HepG2 (cell line): ENCODE results near the gene TCL1A. TPM values are rescaled to one million over a fixed set of nuclear protein-coding genes. Genes with fewer than 3 reads are reported as not detected.

Experiments
- ATAC-seq: fragments of 200-7000 bp; cut with Tn5 transposase; 3 replicates; pipeline ENCODE4 v1.9.1; 2020; ENCODE audit warnings: mild to moderate bottlenecking, moderate library complexity
- BruUV-seq: library from RNA; stranded (reverse); fragments of 400-500 nt; replicated peaks from 2 replicates; lab custom pipeline; 2021; lab: Mats Ljungman, UMichigan
- CTCF ChIA-PET: fragments of 300-600 bp; formaldehyde crosslinking; extraction: SDS; loops from one replicate; lab custom pipeline; 2021; ENCODE audit warnings: low total read pairs, inconsistent platforms, low intra/inter-chr PET ratio; lab: Yijun Ruan, JAX
- POLR2A ChIA-PET: fragments of 350-600 bp; sonication (Branson Sonifier 250); formaldehyde crosslinking; loops from one replicate; lab custom pipeline; 2020; ENCODE audit warnings: antibody characterized with exemption, inconsistent platforms; lab: Yijun Ruan, JAX
- DNase-seq: peaks from one replicate; pipeline ENCODE4 v3.0.0-alpha.2; 2015; ENCODE audit warnings: low spot score
- FAIRE-seq: peaks from 3 replicates; lab custom pipeline; 2011; peaks lifted over from hg19 to GRCh38; lab: Jason Lieb, UNC
- H2AFZ ChIP-seq: one replicate; pipeline ENCODE4 v1.6.1; 2011; ENCODE audit warnings: low read length, inconsistent platforms
- H3K27ac ChIP-seq: fragments of 300-600 bp; 3 replicates; pipeline ENCODE4 v1.8.0; 2011; ENCODE audit warnings: mixed run types, mild to moderate bottlenecking, mixed read lengths, low read length, inconsistent platforms; ENCODE audit not compliant: insufficient read depth; ENCODE audit errors: extremely low read length
- H3K27me3 ChIP-seq, 2 experiments: fragments of 200-600 bp in 1 of 2; 2 replicates in 1 of 2; 3 replicates in 1 of 2; pipeline versions ENCODE4 v1.6.0 to v1.8.0; 2011; ENCODE audit warnings: low read length in 2 of 2, mild to moderate bottlenecking in 2 of 2, moderate library complexity in 2 of 2, inconsistent platforms in 1 of 2; ENCODE audit not compliant: insufficient read depth in 2 of 2, control insufficient read depth in 1 of 2
- H3K36me3 ChIP-seq, 2 experiments: fragments of 200-600 bp in 1 of 2; replicated peaks in 1 of 2; 2 replicates in 1 of 2; 3 replicates in 1 of 2; pipeline versions ENCODE4 v1.5.1 to v1.8.0; 2011; ENCODE audit warnings: low read length in 2 of 2, inconsistent platforms in 1 of 2; ENCODE audit not compliant: insufficient read depth in 2 of 2, control insufficient read depth in 1 of 2
- H3K4me1 ChIP-seq: 2 replicates; pipeline ENCODE4 v1.5.1; 2012; ENCODE audit warnings: low read length, inconsistent platforms; ENCODE audit not compliant: insufficient read depth
- H3K4me2 ChIP-seq: 2 replicates; pipeline ENCODE4 v1.6.0; 2011; ENCODE audit warnings: low read depth, low read length, inconsistent platforms
- H3K4me3 ChIP-seq, 3 experiments: fragments of 200-600 bp in 1 of 3; sonication (generic), shearing (Covaris generic) in 1 of 3; replicated peaks in 1 of 3; 2 replicates each; pipeline ENCODE4 v1.5.1; 2011 to 2016; ENCODE audit warnings: low read length in 3 of 3, inconsistent platforms in 2 of 3, low read depth in 2 of 3, mild to moderate bottlenecking in 2 of 3, control low read depth in 1 of 3, mixed read lengths in 1 of 3; ENCODE audit not compliant: insufficient read depth in 1 of 3
- H3K79me2 ChIP-seq: one replicate; pipeline ENCODE4 v1.6.1; 2011; ENCODE audit warnings: low read length, inconsistent platforms; ENCODE audit not compliant: insufficient read depth
- H3K9ac ChIP-seq: 2 replicates; pipeline ENCODE4 v1.6.0; 2011; ENCODE audit warnings: mild to moderate bottlenecking, low read depth, low read length, inconsistent platforms; ENCODE audit not compliant: insufficient read depth
- H3K9me3 ChIP-seq: 2 replicates; pipeline ENCODE4 v1.5.1; 2012; ENCODE audit warnings: mild to moderate bottlenecking, low read length
- H4K20me1 ChIP-seq: 2 replicates; pipeline ENCODE4 v1.6.0; 2011; ENCODE audit warnings: inconsistent platforms, mild to moderate bottlenecking, low read length, moderate library complexity; ENCODE audit not compliant: insufficient read depth
- GTF3A ChIP-seq: sonication (generic); formaldehyde crosslinking; conservative IDR thresholded peaks from 2 replicates; pipeline ENCODE4 v1.4.0; 2020; ENCODE audit warnings: mild to moderate bottlenecking, missing genetic modification reagents
- HIVEP1 ChIP-seq: sonication (generic); formaldehyde crosslinking; IDR thresholded peaks from 2 replicates; pipeline ENCODE4 v1.4.0; 2020; ENCODE audit warnings: mild to moderate bottlenecking, missing genetic modification reagents
- KAT7 ChIP-seq: IDR thresholded peaks from 2 replicates; pipeline ENCODE4 v1.6.1; 2018; ENCODE audit warnings: borderline replicate concordance, missing compliant biosample characterization
- KDM5B ChIP-seq: sonication (generic); formaldehyde crosslinking; IDR thresholded peaks from 2 replicates; pipeline ENCODE4 v1.4.0; 2020; ENCODE audit warnings: missing genetic modification reagents, mild to moderate bottlenecking, borderline replicate concordance
- SIN3B ChIP-seq: fragments of 150-350 bp; IDR thresholded peaks from 2 replicates; pipeline ENCODE4 v1.6.1; 2014; ENCODE audit warnings: low read length
- SNAPC5 ChIP-seq: sonication (generic); formaldehyde crosslinking; IDR thresholded peaks from 2 replicates; pipeline ENCODE4 v1.8.1; 2023; ENCODE audit warnings: mild to moderate bottlenecking, missing genetic modification reagents, borderline replicate concordance
- SUZ12 ChIP-seq: fragments of 150-350 bp; IDR thresholded peaks from 2 replicates; pipeline ENCODE4 v1.6.1; 2014; ENCODE audit warnings: low read depth, low read length
- ZNF446 ChIP-seq: sonication (generic); formaldehyde crosslinking; IDR thresholded peaks from 2 replicates; pipeline ENCODE4 v1.5.0; 2020; ENCODE audit warnings: mild to moderate bottlenecking, missing genetic modification reagents
- ZNF550 ChIP-seq: sonication (generic); formaldehyde crosslinking; IDR thresholded peaks from 2 replicates; pipeline ENCODE4 v1.4.0; 2020; ENCODE audit warnings: mild to moderate bottlenecking, missing genetic modification reagents, borderline replicate concordance
- WGBS: methylation state at CpG from one replicate; pipeline ENCODE4 v1.1.6; 2017; ENCODE audit warnings: low lambda C conversion rate; 5-methylcytosine and 5-hydroxymethylcytosine counted together
- in situ Hi-C: cut with HindIII; loops from 2 replicates; pipeline ENCODE4 v1.10.0; 2017; ENCODE audit warnings: low pct_unique_long_range_greater_than_20kb; ENCODE audit not compliant: extremely low pct_ligation_motif_present
- intact Hi-C: fragments of 100-400 bp; cut with micrococcal nuclease; formaldehyde crosslinking; loops from one replicate; pipeline ENCODE4 v1.10.0; 2022; ENCODE audit not compliant: unreplicated experiment
- polyA plus RNA-seq, 8 experiments: library from polyadenylated mRNA; depleted of rRNA in 3 of 8; stranded (reverse) in 7 of 8; unstranded in 1 of 8; fragments of >200 nt; fragmentation: Illumina TruSeq in 4 of 8; extraction: Trizol in 4 of 8; gene quantifications; 2 replicates each; pipeline versions ENCODE4 v1.2.1 to v1.2.3, GENCODE V29; 2011 to 2016; ENCODE audit warnings: low read depth in 4 of 8, missing spikeins in 1 of 8, mixed read lengths in 1 of 8; ENCODE audit not compliant: insufficient read depth in 1 of 8
- total RNA-seq, 5 experiments: library from RNA; depleted of rRNA; stranded (reverse); fragments of >200 nt; fragmentation: Illumina TruSeq; extraction: Trizol; gene quantifications; 2 replicates each; pipeline ENCODE4 v1.2.3, GENCODE V29; 2016; ENCODE audit warnings: low read depth in 1 of 5
- TF ChIP-seq, protein P1 (sequence below): sonication (generic); formaldehyde crosslinking; IDR thresholded peaks from 2 replicates; pipeline ENCODE4 v1.4.0; 2020; ENCODE audit warnings: mild to moderate bottlenecking, missing genetic modification reagents
- TF ChIP-seq, protein P2 (sequence below): sonication (generic); formaldehyde crosslinking; IDR thresholded peaks from 2 replicates; pipeline ENCODE4 v1.5.1; 2020; ENCODE audit warnings: mild to moderate bottlenecking, missing genetic modification reagents, moderate library complexity

TCL1A gene
- total and polyA plus RNA-seq, 2 of the 13 experiments (the other 11 are each of a cell fraction or from before 2014, with no cell fraction given): not detected

GRCh38 chr14:95722525-95723190, 8.7 kb upstream of the TCL1A start:
- POLR2A ChIA-PET: no interaction called here
- in situ Hi-C loops (no loop called here), intact Hi-C loops (no loop called here)
- Histone ChIP-seq H3K27me3 (peaks cover 0 to 4% of the 10 kb centered on the region in 2 experiments; a peak in 1 of 5 replicates), H3K9me3 (no peaks in the 10 kb centered on the region), H3K4me2 (no peak overlapping the region), H2AFZ (no peak overlapping the region), H3K27ac (no peak overlapping the region), H3K9ac (no peak overlapping the region), H3K36me3 (no peaks in the 10 kb centered on the region), H3K4me3 (no peak overlapping the region), H3K79me2 (no peaks in the 10 kb centered on the region), H4K20me1 (no peaks in the 10 kb centered on the region), H3K4me1 (no peaks in the 10 kb centered on the region)
- no peak for ATAC-seq
- 8% methylated on average over 1 of the region's 1 CpG for WGBS
- no TSS peak for BruUV-seq
- CTCF ChIA-PET: no interaction called here
- FAIRE-seq: no peak
- TF ChIP-seq GTF3A (CRISPR knock-in tag): no peak
- no peak for TF ChIP-seq SUZ12
- no peak for TF ChIP-seq KAT7 (CRISPR knock-in tag)
- TF ChIP-seq KDM5B (CRISPR knock-in tag): no peak
- TF ChIP-seq ZNF446 (CRISPR knock-in tag): no peak
- TF ChIP-seq, protein P1, sequence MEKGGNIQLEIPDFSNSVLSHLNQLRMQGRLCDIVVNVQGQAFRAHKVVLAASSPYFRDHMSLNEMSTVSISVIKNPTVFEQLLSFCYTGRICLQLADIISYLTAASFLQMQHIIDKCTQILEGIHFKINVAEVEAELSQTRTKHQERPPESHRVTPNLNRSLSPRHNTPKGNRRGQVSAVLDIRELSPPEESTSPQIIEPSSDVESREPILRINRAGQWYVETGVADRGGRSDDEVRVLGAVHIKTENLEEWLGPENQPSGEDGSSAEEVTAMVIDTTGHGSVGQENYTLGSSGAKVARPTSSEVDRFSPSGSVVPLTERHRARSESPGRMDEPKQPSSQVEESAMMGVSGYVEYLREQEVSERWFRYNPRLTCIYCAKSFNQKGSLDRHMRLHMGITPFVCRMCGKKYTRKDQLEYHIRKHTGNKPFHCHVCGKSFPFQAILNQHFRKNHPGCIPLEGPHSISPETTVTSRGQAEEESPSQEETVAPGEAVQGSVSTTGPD (CRISPR knock-in tag): no peak
- no peak for TF ChIP-seq SIN3B
- DNase-seq: no peak

DNA sequence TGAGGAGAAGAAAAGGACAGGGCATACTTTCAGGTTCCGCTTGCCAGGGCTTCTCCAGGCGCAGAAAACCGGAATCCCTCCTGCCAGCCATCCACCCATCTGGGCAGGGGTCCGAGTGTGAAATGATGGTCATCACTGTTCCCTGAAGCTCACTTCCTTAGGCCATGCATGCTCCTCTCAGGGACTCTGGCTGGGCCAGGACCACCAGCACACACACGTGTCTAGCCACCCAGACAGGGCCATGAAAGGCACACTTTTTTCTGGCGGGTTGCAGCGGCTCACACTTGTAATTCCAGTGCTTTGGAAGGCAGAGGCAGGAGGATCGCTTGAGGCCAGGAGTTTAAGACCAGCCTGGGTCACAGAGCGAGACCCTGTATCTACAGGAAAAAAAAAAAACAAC, 1.5 kb downstream of the TCL1A start:
- Histone ChIP-seq H4K20me1 (no peaks in the 10 kb centered on the region), H3K9me3 (no peaks in the 10 kb centered on the region), H3K4me3 (no peak overlapping the region), H3K27me3 (peaks cover 9 to 49% of the 10 kb centered on the region in 2 experiments), H3K27ac (no peak overlapping the region), H3K36me3 (no peaks in the 10 kb centered on the region), H3K79me2 (no peaks in the 10 kb centered on the region), H2AFZ (no peak overlapping the region), H3K4me2 (no peak overlapping the region), H3K4me1 (no peaks in the 10 kb centered on the region), H3K9ac (no peak overlapping the region)
- POLR2A ChIA-PET: no interaction called here
- 24% methylated on average over 9 of the region's 9 CpGs for WGBS
- no peak for ATAC-seq
- in situ Hi-C loops: no loop called here
- no peak for FAIRE-seq
- intact Hi-C loops: no loop called here
- BruUV-seq: no TSS peak
- CTCF ChIA-PET: no interaction called here
- DNase-seq: no peak
- TF ChIP-seq HIVEP1 (no peak), ZNF550 (CRISPR knock-in tag) (no peak), SNAPC5 (no peak)
- TF ChIP-seq, protein P2, sequence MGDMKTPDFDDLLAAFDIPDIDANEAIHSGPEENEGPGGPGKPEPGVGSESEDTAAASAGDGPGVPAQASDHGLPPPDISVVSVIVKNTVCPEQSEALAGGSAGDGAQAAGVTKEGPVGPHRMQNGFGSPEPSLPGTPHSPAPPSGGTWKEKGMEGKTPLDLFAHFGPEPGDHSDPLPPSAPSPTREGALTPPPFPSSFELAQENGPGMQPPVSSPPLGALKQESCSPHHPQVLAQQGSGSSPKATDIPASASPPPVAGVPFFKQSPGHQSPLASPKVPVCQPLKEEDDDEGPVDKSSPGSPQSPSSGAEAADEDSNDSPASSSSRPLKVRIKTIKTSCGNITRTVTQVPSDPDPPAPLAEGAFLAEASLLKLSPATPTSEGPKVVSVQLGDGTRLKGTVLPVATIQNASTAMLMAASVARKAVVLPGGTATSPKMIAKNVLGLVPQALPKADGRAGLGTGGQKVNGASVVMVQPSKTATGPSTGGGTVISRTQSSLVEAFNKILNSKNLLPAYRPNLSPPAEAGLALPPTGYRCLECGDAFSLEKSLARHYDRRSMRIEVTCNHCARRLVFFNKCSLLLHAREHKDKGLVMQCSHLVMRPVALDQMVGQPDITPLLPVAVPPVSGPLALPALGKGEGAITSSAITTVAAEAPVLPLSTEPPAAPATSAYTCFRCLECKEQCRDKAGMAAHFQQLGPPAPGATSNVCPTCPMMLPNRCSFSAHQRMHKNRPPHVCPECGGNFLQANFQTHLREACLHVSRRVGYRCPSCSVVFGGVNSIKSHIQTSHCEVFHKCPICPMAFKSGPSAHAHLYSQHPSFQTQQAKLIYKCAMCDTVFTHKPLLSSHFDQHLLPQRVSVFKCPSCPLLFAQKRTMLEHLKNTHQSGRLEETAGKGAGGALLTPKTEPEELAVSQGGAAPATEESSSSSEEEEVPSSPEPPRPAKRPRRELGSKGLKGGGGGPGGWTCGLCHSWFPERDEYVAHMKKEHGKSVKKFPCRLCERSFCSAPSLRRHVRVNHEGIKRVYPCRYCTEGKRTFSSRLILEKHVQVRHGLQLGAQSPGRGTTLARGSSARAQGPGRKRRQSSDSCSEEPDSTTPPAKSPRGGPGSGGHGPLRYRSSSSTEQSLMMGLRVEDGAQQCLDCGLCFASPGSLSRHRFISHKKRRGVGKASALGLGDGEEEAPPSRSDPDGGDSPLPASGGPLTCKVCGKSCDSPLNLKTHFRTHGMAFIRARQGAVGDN (CRISPR knock-in tag): no peak
